MM.1S (cell line): Measurements from ENCODE around the gene FFAR2.

ENCODE experiments used
- DNase-seq: peaks from one replicate; pipeline ENCODE4 v3.0.0-alpha.2; 2015
- H2AFZ ChIP-seq: fragments of 300-600 bp; sonication (generic); 2 replicates; pipeline ENCODE4 v1.6.0; 2016; ENCODE audit warnings: antibody characterized with exemption, low read length
- H3F3A ChIP-seq: fragments of 300-600 bp; sonication (generic); 2 replicates; pipeline ENCODE4 v1.6.1; 2016; ENCODE audit warnings: mild to moderate bottlenecking, antibody characterized with exemption, low read length, moderate library complexity, mixed read lengths; ENCODE audit not compliant: insufficient read depth
- H3K27ac ChIP-seq: fragments of 300-600 bp; sonication (generic); 2 replicates; pipeline ENCODE4 v1.5.1; 2016; ENCODE audit warnings: mild to moderate bottlenecking, low read length
- H3K27me3 ChIP-seq: fragments of 300-600 bp; sonication (generic); replicated peaks from 2 replicates; pipeline ENCODE4 v1.6.0; 2016; ENCODE audit warnings: low read length; ENCODE audit not compliant: insufficient read depth
- H3K36me3 ChIP-seq: fragments of 300-600 bp; sonication (generic); replicated peaks from 2 replicates; pipeline ENCODE4 v1.6.1; 2016; ENCODE audit warnings: mild to moderate bottlenecking, low read length, mixed read lengths; ENCODE audit not compliant: insufficient read depth
- H3K4me1 ChIP-seq: fragments of 300-600 bp; sonication (generic); 2 replicates; pipeline ENCODE4 v1.6.1; 2016; ENCODE audit warnings: low read length, mixed read lengths
- H3K4me2 ChIP-seq: fragments of 300-600 bp; sonication (generic); 2 replicates; pipeline ENCODE4 v1.6.0; 2016; ENCODE audit warnings: low read depth, low read length
- H3K4me3 ChIP-seq: fragments of 300-600 bp; sonication (generic); 2 replicates; pipeline ENCODE4 v1.5.1; 2016; ENCODE audit warnings: low read length, mixed read lengths
- H3K79me2 ChIP-seq: fragments of 300-600 bp; sonication (generic); 2 replicates; pipeline ENCODE4 v1.6.1; 2016; ENCODE audit warnings: mixed run types, low read length, mixed read lengths
- H3K9ac ChIP-seq: fragments of 300-600 bp; sonication (generic); 2 replicates; pipeline ENCODE4 v1.6.1; 2016; ENCODE audit warnings: low read length, mixed read lengths
- H3K9me2 ChIP-seq: fragments of 300-600 bp; sonication (generic); replicated peaks from 2 replicates; pipeline ENCODE4 v1.6.1; 2016; ENCODE audit warnings: mild to moderate bottlenecking, low read length, mixed read lengths; ENCODE audit not compliant: insufficient read depth
- H3K9me3 ChIP-seq: fragments of 300-600 bp; sonication (generic); replicated peaks from 2 replicates; pipeline ENCODE4 v1.6.1; 2016; ENCODE audit warnings: mild to moderate bottlenecking, low read length, mixed read lengths; ENCODE audit not compliant: insufficient read depth
- H4K20me1 ChIP-seq: fragments of 300-600 bp; sonication (generic); 2 replicates; pipeline ENCODE4 v1.6.1; 2016; ENCODE audit warnings: mild to moderate bottlenecking, low read length, moderate library complexity, mixed read lengths; ENCODE audit not compliant: insufficient read depth
- CTCF ChIP-seq: fragments of 300-600 bp; sonication (generic); IDR thresholded peaks from 2 replicates; pipeline ENCODE4 v1.5.1; 2016; ENCODE audit warnings: antibody characterized with exemption, low read length, mixed read lengths
- EZH2 ChIP-seq: fragments of 300-600 bp; sonication (generic); optimal IDR thresholded peaks from 2 replicates; pipeline ENCODE3; 2017; ENCODE audit warnings: low read depth, mild to moderate bottlenecking, antibody characterized with exemption, low read length, mixed read lengths
- EZH2phosphoT487 ChIP-seq: fragments of 300-600 bp; sonication (generic); IDR thresholded peaks from 2 replicates; pipeline ENCODE4 v1.6.1; 2018; ENCODE audit warnings: antibody characterized with exemption, low read length

Gene FFAR2

GRCh38 chr19:35498984-35499527, 51.0 kb downstream of the FFAR2 start:
- Histone ChIP-seq H2AFZ (no peak overlapping the region), H3F3A (no peaks in the 10 kb centered on the region), H3K4me2 (no peak overlapping the region), H3K9me3 (no peaks in the 10 kb centered on the region), H3K27ac (no peak overlapping the region), H3K9ac (no peak overlapping the region), H3K4me3 (no peak overlapping the region), H3K36me3 (no peaks in the 10 kb centered on the region), H3K79me2 (no peaks in the 10 kb centered on the region), H3K9me2 (no peaks in the 10 kb centered on the region), H3K27me3 (peaks cover 92% of the 10 kb centered on the region), H4K20me1 (no peaks in the 10 kb centered on the region), H3K4me1 (0 out of 2 replicates have a peak, but pooled peaks cover 3% of the 10 kb centered on the region)
- TF ChIP-seq CTCF, result no peak
- TF ChIP-seq EZH2, result no peak
- TF ChIP-seq EZH2phosphoT487, result no peak
- DNase-seq, result no peak

GRCh38 chr19:35500611-35501010, 52.6 kb downstream of the FFAR2 start:
- no peaks in the 10 kb centered on the region for H3K9me2 ChIP-seq
- no peak overlapping the region for H3K4me2 ChIP-seq
- H2AFZ ChIP-seq, result no peak overlapping the region
- peaks cover 94% of the 10 kb centered on the region for H3K27me3 ChIP-seq
- no peaks in the 10 kb centered on the region for H3F3A ChIP-seq
- no peaks in the 10 kb centered on the region for H4K20me1 ChIP-seq
- no peaks in the 10 kb centered on the region for H3K9me3 ChIP-seq
- no peak overlapping the region for H3K27ac ChIP-seq
- H3K36me3 ChIP-seq, result no peaks in the 10 kb centered on the region
- TF ChIP-seq EZH2 (no peak), CTCF (no peak), EZH2phosphoT487 (no peak)
- H3K4me1 ChIP-seq, result no peaks in the 10 kb centered on the region
- no peak overlapping the region for H3K4me3 ChIP-seq
- no peak overlapping the region for H3K9ac ChIP-seq
- H3K79me2 ChIP-seq, result no peaks in the 10 kb centered on the region
- DNase-seq, result no peak
